GM19193 (cell line): Measurements from ENCODE around the gene IRF2BP2.

Source experiments
- POLR2A ChIP-seq: IDR thresholded peaks from 4 replicates; pipeline ENCODE4 v1.6.1; 2011; ENCODE audit not compliant: insufficient read depth, insufficient read length; ENCODE audit errors: extremely low read depth

The IRF2BP2 gene

DNA sequence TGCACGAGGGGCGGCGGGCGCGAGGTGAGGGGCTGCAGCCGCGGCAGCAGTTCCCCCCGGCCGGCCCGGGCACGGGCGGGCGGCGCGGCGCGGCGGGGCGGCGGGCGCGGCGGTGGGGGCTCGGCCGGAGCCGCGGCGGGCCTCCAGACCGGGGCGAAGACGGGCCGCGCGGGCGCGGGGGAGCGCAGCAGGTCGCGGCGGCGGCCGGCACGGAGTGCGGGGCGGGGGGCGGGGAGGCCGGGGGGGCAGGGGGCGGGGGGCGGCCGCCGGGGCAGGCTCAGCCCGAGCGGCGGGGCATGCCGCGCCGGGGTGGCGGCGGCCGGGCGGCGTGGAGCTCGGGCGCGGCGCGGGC is 311 bp downstream of the IRF2BP2 start:
- no peak for TF ChIP-seq POLR2A

DNA sequence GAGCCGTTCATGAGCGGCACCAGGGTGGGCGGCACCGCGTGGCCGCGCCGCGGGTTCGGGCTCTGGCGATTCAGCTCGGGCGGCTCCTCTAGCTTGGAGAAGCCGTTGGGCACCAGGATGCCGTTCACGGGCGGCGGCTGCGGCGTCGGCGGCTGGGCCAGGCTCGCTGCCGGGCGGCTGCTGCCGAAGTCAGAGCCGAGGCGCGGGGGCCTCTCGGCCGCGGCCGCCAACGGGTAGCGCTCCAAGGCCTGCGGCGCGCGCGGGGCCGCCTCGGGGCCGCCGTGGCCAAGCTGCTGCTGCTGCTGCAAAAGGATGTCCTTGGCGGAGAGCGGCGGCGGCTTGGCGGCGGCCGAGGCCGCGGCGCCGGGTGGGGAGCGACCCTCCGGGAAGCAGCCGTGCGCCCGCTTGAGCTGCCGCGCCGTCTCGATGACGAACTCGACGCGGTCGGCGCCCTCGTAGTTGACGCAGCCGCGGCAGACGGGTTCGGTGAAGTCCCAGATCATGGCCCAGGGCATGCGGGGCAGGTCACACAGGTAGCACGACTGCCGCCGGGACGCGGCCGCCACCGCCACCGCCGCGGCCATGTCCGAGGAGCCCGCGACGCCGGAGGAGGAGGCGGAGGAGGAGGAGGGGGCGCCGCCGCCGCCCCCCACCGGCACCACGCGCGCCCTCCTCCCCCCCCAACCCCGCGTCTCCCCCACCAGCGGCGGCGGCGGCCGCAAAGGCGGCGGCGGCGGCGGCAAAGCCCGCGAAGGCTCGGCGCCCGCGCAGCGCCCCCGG is 877 bp downstream of the IRF2BP2 start:
- TF ChIP-seq POLR2A: peak; percentile 41

DNA sequence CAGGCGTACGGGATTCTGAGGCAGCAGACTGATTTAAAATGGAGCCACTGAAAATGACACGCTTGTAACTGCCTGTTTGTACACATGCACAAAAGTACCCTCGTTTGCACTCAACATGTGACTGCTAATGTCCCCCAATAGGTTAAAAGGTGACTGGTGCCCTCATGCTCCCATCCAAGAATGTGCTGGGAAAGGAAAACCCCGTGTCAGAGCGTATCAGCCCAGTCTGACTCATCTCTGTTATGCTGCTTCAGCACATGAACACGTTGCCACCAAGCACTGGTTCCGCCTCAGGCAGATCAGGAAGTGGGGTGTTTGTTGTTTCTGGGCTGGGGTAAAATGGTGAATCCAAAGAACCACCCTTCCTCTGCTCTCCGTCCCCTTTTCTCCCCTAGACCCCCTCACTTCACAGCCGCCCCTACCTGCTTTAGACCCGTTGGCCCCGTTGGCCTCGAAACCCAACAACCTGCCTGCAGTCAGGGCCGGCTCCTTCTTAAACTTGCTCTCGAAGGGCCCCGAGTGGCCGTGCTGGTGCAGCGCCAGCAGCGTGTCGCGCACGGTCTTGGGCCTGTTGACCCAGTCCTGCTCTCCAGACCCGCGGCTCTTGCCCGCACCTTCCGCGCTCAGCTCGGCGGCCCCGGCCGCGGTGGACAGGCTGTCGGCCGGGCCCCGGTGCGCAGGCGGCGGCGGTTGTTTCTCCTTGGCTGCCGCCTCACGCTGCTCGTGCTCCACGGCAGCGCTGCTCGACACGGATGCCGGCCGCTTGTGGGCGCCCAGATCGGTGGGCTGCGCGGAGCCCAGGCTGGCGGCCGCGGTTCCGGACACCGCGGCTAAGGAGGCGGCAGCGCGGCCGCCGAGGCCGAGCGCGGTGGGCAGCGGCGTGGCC is 1.7 kb downstream of the IRF2BP2 start:
- TF ChIP-seq POLR2A: peak; percentile 72

DNA sequence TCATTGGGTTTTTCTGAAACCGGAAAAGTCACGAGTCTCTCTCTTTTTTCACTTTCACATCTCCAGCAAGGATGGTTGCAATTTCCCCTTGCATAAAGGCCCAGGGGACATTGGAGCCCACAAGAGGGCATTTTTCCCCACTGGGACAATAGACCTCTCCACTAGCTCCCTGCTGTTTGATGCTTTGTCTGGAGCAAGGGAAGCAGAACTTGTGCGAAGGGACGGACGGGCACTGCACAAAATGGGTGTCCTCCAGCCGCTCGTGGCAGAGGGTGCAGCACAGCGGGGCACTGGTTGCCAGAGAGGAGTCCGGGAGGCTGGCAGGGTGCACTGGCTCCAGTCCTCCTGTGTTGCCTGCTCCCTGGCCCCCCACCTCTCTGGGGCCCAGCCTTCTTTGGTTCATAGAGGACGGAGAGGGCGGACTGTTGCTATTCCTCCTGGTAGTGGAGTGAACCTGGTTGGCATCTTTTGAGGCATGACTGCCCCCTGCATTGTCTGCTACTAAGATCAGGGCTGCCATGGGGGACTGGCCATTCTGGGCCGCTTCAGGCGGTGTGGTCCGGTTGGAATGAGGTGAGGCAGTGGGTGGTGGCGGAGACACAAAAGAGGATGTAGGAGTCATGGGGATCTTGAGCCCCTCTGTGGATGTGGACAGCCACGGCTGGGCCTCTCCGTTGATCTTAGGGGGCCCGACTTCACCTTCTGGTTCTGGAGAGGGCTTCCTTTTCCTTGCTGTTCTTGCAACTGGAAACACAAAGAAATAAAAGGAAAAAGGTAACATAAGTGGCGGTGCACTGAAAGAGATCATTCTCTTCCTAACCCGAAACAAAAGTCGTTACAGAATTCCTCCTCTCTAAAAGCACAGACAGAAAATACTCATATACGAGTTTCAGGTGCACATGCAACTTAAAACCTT is 2.6 kb downstream of the IRF2BP2 start:
- TF ChIP-seq POLR2A: peak; percentile 51

DNA sequence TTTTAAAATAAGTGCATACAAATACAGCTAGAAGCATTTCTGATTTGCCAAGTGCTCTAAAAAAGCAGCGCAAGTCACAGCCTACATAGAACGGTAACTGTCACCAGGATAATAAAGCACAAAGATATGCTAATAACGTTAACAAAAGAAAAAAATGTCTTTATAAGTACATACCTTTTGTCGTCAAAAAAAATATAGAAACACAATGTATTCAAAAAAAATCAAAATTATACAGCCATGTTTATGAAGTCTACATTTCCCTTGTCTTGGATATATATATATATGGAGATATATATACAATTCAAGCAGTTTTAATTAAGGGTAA is 3.2 kb downstream of the IRF2BP2 start:
- no peak for TF ChIP-seq POLR2A

GRCh38 chr1:234605983-234606783 is 3.8 kb downstream of the IRF2BP2 start:
- TF ChIP-seq POLR2A: peak; percentile 21

- no peak for TF ChIP-seq POLR2A
Measured at GRCh38 chr1:234605399-234605982, 4.5 kb downstream of the IRF2BP2 start.

- TF ChIP-seq POLR2A: no peak
Measured at GRCh38 chr1:234604495-234605398, 5.2 kb downstream of the IRF2BP2 start.

GRCh38 chr1:234603221-234604204 is 6.5 kb downstream of the IRF2BP2 start:
- no peak for TF ChIP-seq POLR2A

GRCh38 chr1:234602334-234603220 is 7.4 kb downstream of the IRF2BP2 start:
- no peak for TF ChIP-seq POLR2A
